Breast epithelium (tissue), 4 donors: Measurements from ENCODE around the gene HJURP. TPM values are rescaled to one million over a fixed set of nuclear protein-coding genes. Genes with fewer than 3 reads are reported as not detected.

Experiments
- DNase-seq, 2 donors: peaks; one replicate each; pipeline ENCODE4 v3.0.0-alpha.2; 2019; ENCODE audit warnings: low spot score in 2 of 2
- H3K27ac ChIP-seq, 2 donors: fragments of 200-600 bp; sonication (generic) in 1 of 2; one replicate each; pipeline ENCODE4 v1.5.1; 2016 to 2019; ENCODE audit warnings: mild to moderate bottlenecking in 1 of 2
- H3K27me3 ChIP-seq, 2 donors: fragments of 200-600 bp; sonication (generic) in 1 of 2; one replicate each; pipeline versions ENCODE4 v1.5.1 to v1.6.0; 2017 to 2019; ENCODE audit warnings: control low read depth in 1 of 2, mild to moderate bottlenecking in 1 of 2
- H3K36me3 ChIP-seq: fragments of 200-600 bp; one replicate; pipeline ENCODE4 v1.5.1; 2019
- H3K4me1 ChIP-seq, 2 donors: fragments of 200-600 bp; sonication (generic); one replicate each; pipeline ENCODE4 v1.5.1; 2016 to 2019; ENCODE audit warnings: control low read depth in 1 of 2
- H3K4me3 ChIP-seq, 3 donors: fragments of 200-600 bp; sonication (generic); 1 replicate in 2 of 3; 2 replicates in 1 of 3; pipeline ENCODE4 v1.5.1; 2016 to 2019; ENCODE audit warnings: mild to moderate bottlenecking in 3 of 3, moderate library complexity in 2 of 3
- H3K9me3 ChIP-seq, 2 donors: fragments of 200-600 bp; sonication (generic) in 1 of 2; one replicate each; pipeline ENCODE4 v1.5.1; 2016 to 2019; ENCODE audit warnings: control low read depth in 1 of 2
- POLR2A ChIP-seq: fragments of 450-650 bp; IDR thresholded peaks from one replicate; pipeline ENCODE4 v1.6.1; 2016; ENCODE audit warnings: antibody characterized with exemption, mild to moderate bottlenecking, moderate library complexity
- POLR2AphosphoS5 ChIP-seq, 3 donors: sonication (generic); formaldehyde crosslinking; IDR thresholded peaks; one replicate each; pipeline ENCODE4 v1.6.1; 2017; ENCODE audit warnings: antibody characterized with exemption in 3 of 3
- intact Hi-C: fragments of 100-400 bp; cut with DNase I; formaldehyde crosslinking; loops from one replicate; pipeline ENCODE4 v1.15.1; 2023; ENCODE audit warnings: low total_unique reads
- total RNA-seq, 3 donors: library from RNA; depleted of rRNA; stranded (reverse); fragments of >200 nt; gene quantifications; one replicate each; pipeline ENCODE4 v1.1.0, GENCODE V29; 2016
- TF ChIP-seq, protein P1 (sequence below), 3 donors: fragments of 450-650 bp; IDR thresholded peaks; one replicate each; pipeline ENCODE4 v1.5.1; 2016 to 2017; ENCODE audit warnings: antibody characterized with exemption in 3 of 3, mild to moderate bottlenecking in 3 of 3, moderate library complexity in 3 of 3

HJURP gene
- total RNA-seq, 3 donors from 2014 or later: 0.33 to 3.0 TPM; not detected in 1

DNA sequence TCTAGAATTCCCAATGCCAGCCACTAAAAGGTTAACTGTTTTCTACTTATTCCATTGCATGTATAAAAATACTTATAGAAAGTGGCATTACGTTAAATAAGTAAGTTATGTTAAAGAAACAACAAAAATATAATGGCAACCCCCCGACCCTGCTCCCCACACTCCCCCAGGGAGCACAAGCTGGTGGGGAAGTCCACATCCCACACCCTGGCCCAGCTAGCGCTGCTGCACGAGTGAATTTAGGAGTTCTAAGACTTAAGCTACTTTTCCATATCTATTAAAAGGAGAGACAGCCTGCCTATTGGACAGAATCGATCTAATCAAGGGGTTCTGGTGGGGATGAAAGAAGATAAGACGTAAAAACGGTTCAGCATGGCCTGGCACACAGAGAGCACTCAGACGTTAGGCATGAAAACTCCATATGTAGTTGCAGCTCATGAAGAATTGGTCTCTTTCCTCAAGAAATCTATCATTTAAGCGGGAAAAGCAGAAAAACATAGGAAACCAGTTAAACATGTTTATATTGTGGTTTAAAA, 16.6 kb downstream of the HJURP start:
- no peaks in the 10 kb centered on the region for H3K4me1 ChIP-seq
- H3K27me3 ChIP-seq: no peaks in the 10 kb centered on the region
- H3K27ac ChIP-seq: no peak overlapping the region
- TF ChIP-seq POLR2A (no peak), POLR2AphosphoS5 (IDR thresholded peaks at IDR 0.05) (no peak)
- TF ChIP-seq, protein P1, sequence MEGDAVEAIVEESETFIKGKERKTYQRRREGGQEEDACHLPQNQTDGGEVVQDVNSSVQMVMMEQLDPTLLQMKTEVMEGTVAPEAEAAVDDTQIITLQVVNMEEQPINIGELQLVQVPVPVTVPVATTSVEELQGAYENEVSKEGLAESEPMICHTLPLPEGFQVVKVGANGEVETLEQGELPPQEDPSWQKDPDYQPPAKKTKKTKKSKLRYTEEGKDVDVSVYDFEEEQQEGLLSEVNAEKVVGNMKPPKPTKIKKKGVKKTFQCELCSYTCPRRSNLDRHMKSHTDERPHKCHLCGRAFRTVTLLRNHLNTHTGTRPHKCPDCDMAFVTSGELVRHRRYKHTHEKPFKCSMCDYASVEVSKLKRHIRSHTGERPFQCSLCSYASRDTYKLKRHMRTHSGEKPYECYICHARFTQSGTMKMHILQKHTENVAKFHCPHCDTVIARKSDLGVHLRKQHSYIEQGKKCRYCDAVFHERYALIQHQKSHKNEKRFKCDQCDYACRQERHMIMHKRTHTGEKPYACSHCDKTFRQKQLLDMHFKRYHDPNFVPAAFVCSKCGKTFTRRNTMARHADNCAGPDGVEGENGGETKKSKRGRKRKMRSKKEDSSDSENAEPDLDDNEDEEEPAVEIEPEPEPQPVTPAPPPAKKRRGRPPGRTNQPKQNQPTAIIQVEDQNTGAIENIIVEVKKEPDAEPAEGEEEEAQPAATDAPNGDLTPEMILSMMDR (IDR thresholded peaks at IDR 0.05): no peak
- no peaks in the 10 kb centered on the region for H3K36me3 ChIP-seq
- no peak for DNase-seq
- H3K9me3 ChIP-seq: no peaks in the 10 kb centered on the region
- no peak overlapping the region for H3K4me3 ChIP-seq
- intact Hi-C loops: no loop called here

DNA sequence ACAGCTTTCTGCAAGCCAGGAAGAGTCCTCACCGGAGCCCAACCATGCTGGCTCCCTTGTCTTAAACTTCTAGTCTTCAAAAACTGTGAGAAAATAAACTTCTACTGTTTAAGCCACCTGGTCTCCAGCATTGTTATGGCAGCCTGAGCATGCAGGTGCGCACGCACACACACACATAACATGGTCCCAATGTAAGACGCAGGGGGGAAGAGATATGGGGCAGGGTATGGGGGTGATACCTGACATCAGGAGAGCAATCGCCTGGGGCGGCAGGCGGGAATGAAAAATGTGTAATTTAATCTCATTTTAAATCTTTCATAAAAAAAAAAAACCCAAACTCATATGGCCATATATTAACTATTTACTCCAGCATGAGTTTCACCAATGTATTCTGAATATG, 18.0 kb downstream of the HJURP start:
- no peak for DNase-seq
- no peaks in the 10 kb centered on the region for H3K27me3 ChIP-seq

DNA sequence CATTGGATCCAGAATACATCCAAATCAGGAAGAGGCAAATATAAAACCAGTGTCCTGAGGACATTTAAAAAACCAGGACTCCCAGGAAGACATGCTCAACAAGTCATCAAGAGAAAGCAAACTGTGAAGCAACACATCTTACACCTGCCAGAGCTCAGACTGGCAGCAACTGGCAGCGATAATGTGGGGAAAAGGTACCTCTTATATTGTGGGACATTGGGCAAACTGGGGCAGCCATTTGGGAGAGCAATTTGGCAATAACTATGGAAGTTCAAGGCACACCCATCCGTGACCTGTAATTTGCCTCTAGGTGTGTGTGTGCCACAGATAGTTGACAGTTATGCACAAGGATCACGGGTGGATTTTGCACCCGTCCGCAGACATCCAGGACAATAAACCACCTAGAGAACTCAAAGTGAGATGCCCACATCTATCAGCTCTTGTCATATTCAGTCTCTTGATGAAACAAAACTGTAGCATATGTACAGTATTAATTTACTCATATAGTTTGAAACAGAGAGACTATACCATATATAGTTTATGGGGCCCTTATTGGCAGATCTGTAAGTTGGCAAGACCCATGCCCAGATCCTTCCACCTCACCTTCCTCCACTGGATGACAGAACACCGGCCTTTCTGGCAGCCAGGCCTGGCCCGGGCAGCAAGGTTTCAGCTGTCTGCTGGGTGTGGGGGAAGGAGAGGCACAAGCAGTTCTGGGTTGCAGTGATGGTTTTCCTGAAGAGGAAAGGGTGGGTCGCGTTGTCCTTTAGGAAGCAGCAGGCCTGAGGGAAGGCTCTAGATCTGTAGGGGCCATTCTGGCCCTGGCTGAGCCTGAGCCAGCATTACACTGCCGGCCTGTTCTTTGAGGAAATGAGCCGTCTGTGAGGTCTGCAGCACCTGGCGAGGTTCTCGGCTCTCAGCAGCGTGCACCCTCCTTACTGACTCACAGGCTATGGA, 18.8 kb downstream of the HJURP start:
- no peaks in the 10 kb centered on the region for H3K4me1 ChIP-seq
- intact Hi-C loops: no loop called here

More for the DNA sequence above, 18.0 kb downstream of the HJURP start:
- H3K9me3 ChIP-seq: no peaks in the 10 kb centered on the region
- no peaks in the 10 kb centered on the region for H3K36me3 ChIP-seq
- H3K4me1 ChIP-seq: no peaks in the 10 kb centered on the region
- intact Hi-C loops: no loop called here
- H3K4me3 ChIP-seq: no peak overlapping the region
- H3K27ac ChIP-seq: no peak overlapping the region
- TF ChIP-seq POLR2A (no peak), POLR2AphosphoS5 (IDR thresholded peaks at IDR 0.05) (no peak)
- TF ChIP-seq, protein P1 (IDR thresholded peaks at IDR 0.05): no peak

DNA sequence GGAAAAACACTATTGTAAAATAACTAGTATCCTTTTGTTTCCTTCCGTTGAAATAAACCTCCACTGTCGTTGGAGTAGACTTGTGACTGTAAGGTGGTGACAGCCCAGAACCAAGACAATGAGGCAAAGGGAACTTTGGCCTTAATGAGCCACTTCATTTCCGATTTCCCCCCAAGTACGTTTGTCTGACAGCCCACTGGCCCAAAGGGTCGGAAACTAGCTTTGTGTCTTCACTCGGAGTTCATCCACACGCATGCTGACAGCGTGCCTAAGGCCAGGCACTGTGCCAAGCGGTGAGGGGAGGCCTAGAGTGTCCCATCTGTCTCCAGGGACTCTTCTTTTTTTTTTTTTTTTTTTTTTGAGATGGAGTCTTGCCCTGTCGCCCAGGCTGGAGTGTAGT, 21.0 kb downstream of the HJURP start:
- Histone ChIP-seq H3K27ac (no peak overlapping the region), H3K4me3 (no peak overlapping the region), H3K9me3 (no peaks in the 10 kb centered on the region), H3K27me3 (no peaks in the 10 kb centered on the region), H3K36me3 (no peaks in the 10 kb centered on the region), H3K4me1 (no peaks in the 10 kb centered on the region)
- intact Hi-C loops: no loop called here
- TF ChIP-seq POLR2A (no peak), POLR2AphosphoS5 (IDR thresholded peaks at IDR 0.05) (no peak)
- TF ChIP-seq, protein P1 (IDR thresholded peaks at IDR 0.05): no peak
- no peak for DNase-seq

More for the DNA sequence above, 18.8 kb downstream of the HJURP start:
- no peak for TF ChIP-seq POLR2AphosphoS5 (IDR thresholded peaks at IDR 0.05)
- TF ChIP-seq, protein P1 (IDR thresholded peaks at IDR 0.05): no peak
- no peak for TF ChIP-seq POLR2A
- H3K36me3 ChIP-seq: no peaks in the 10 kb centered on the region
- no peak for DNase-seq
- no peak overlapping the region for H3K27ac ChIP-seq
- H3K4me3 ChIP-seq: no peak overlapping the region
- H3K9me3 ChIP-seq: no peaks in the 10 kb centered on the region
- no peaks in the 10 kb centered on the region for H3K27me3 ChIP-seq

DNA sequence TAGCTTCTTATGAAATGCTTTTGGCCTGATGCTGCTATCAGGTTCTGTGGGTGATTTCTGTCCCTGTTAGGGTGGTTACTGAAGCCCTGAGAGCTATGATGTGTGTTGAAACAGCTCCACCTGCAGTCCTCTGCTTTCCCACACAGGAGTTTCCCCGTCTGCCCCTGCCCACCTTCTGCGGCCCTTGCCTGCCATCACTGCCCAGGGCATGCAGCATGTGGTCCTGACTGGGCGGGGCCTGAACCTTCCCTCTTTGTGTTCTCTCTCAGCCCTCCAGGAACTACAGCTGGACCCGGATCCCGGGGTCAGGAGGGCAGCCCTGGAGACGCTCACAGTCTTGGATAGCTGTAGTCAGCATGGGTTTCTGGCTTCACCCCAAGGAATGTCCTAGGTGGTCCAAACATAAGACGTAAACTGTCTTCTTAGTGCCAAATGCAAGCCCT, 21.4 kb downstream of the HJURP start:
- no peak for DNase-seq
- Histone ChIP-seq H3K27me3 (no peaks in the 10 kb centered on the region), H3K4me1 (no peaks in the 10 kb centered on the region), H3K9me3 (no peaks in the 10 kb centered on the region), H3K27ac (peak overlapping the region in 1 of 2 donors; percentile 43), H3K36me3 (no peaks in the 10 kb centered on the region), H3K4me3 (no peak overlapping the region)
- TF ChIP-seq, protein P1 (IDR thresholded peaks at IDR 0.05): no peak
- TF ChIP-seq POLR2AphosphoS5 (IDR thresholded peaks at IDR 0.05) (no peak), POLR2A (no peak)
- intact Hi-C loops: no loop called here
